Erythroblast (primary cell): ENCODE results near the gene TRIM38.

Experiments
- GATA1 ChIP-seq: IDR thresholded peaks from 2 replicates; pipeline ENCODE4 v1.6.1; 2011; ENCODE audit warnings: low read depth, mild to moderate bottlenecking, control low read depth, low read length, moderate library complexity
- POLR2A ChIP-seq: IDR thresholded peaks from 2 replicates; pipeline ENCODE4 v1.6.1; 2011; ENCODE audit warnings: mild to moderate bottlenecking, low read length

DNA sequence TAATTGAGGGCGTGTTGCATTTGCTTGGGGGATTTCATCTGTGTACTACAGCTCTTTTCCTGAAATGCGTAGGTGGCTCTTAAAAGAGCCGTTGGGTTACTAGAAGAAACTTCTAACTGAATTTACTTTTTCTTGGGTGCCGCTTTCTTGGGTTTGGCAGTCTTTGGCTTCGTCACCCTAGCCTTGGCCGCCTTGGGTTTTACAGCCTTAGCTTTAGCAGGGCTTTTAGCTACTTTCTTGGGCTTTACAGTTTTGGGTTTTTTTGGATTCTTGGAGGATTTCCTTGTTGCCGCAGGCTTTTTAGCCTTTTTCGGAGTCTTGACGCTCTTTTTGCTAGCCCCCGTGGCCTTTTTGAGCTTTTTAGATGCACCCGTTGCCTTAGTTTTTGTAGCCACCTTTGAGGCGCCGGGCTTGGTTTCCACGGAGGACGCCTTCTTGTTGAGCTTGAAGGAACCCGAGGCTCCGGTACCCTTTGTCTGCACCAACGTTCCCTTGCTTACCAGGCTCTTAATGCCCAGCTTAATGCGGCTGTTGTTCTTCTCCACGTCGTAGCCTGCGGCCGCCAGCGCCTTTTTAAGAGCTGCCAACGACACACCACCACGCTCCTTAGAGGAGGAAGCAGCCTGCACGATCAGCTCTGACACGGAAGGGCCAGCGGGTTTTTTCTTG is 54.5 kb downstream of the TRIM38 start:
- TF ChIP-seq POLR2A: no peak
- no peak for TF ChIP-seq GATA1
